HepG2 (cell line): ENCODE results near the gene DNAAF3. TPM values are rescaled to one million over a fixed set of nuclear protein-coding genes. Genes with fewer than 3 reads are reported as not detected.

Source experiments
- ELK4 ChIP-seq: sonication (generic); formaldehyde crosslinking; IDR thresholded peaks from 2 replicates; pipeline ENCODE4 v1.9.0; 2021; ENCODE audit warnings: missing genetic modification reagents, borderline replicate concordance
- GABPB1 ChIP-seq: IDR thresholded peaks from 2 replicates; pipeline ENCODE4 v1.6.1; 2016; ENCODE audit warnings: mild to moderate bottlenecking, missing genetic modification reagents, moderate library complexity, missing compliant biosample characterization
- HMGXB4 ChIP-seq, 2 experiments: sonication (generic) in 1 of 2; formaldehyde crosslinking in 1 of 2; IDR thresholded peaks; 2 replicates each; pipeline versions ENCODE4 v1.4.0 to v1.6.1; 2018 to 2020; ENCODE audit warnings: missing genetic modification reagents in 2 of 2, borderline replicate concordance in 1 of 2, low read depth in 1 of 2, mild to moderate bottlenecking in 1 of 2, missing biosample characterization in 1 of 2
- HOXA5 ChIP-seq: sonication (generic); formaldehyde crosslinking; IDR thresholded peaks from 2 replicates; pipeline ENCODE4 v1.4.0; 2020; ENCODE audit warnings: missing genetic modification reagents
- HOXA7 ChIP-seq: sonication (generic); formaldehyde crosslinking; IDR thresholded peaks from 2 replicates; pipeline ENCODE4 v1.8.1; 2022; ENCODE audit warnings: mild to moderate bottlenecking, missing genetic modification reagents, moderate library complexity
- MBD4 ChIP-seq: IDR thresholded peaks from 2 replicates; pipeline ENCODE4 v1.6.1; 2012; ENCODE audit warnings: low read length, inconsistent platforms, borderline replicate concordance
- NCOA5 ChIP-seq: sonication (generic); formaldehyde crosslinking; IDR thresholded peaks from 2 replicates; pipeline ENCODE4 v1.4.0; 2020; ENCODE audit warnings: missing genetic modification reagents
- POGK ChIP-seq: sonication (generic); formaldehyde crosslinking; conservative IDR thresholded peaks from 2 replicates; pipeline ENCODE4 v1.8.0; 2022; ENCODE audit warnings: mild to moderate bottlenecking, moderate library complexity, missing genetic modification reagents
- RFX1 ChIP-seq: fragments of 450-650 bp; IDR thresholded peaks from 2 replicates; pipeline ENCODE4 v1.6.1; 2017
- SAP130 ChIP-seq: IDR thresholded peaks from 2 replicates; pipeline ENCODE4 v1.6.1; 2016; ENCODE audit warnings: low read depth
- SNAI1 ChIP-seq: sonication (generic); formaldehyde crosslinking; IDR thresholded peaks from 2 replicates; pipeline ENCODE4 v1.5.0; 2020; ENCODE audit warnings: mild to moderate bottlenecking, missing genetic modification reagents, borderline replicate concordance
- TEAD3 ChIP-seq: optimal IDR thresholded peaks from 2 replicates; pipeline ENCODE3; 2016; ENCODE audit warnings: borderline replicate concordance
- ZNF12 ChIP-seq: sonication (generic); formaldehyde crosslinking; IDR thresholded peaks from 2 replicates; pipeline ENCODE4 v1.5.0; 2020; ENCODE audit warnings: missing genetic modification reagents
- ZNF124 ChIP-seq: sonication (generic); formaldehyde crosslinking; IDR thresholded peaks from 2 replicates; pipeline ENCODE4 v1.4.0; 2020; ENCODE audit warnings: missing genetic modification reagents
- ZNF142 ChIP-seq: sonication (generic); formaldehyde crosslinking; IDR thresholded peaks from 2 replicates; pipeline ENCODE4 v1.4.0; 2020; ENCODE audit warnings: missing genetic modification reagents
- ZNF383 ChIP-seq: sonication (generic); formaldehyde crosslinking; IDR thresholded peaks from 2 replicates; pipeline ENCODE4 v1.4.0; 2020; ENCODE audit warnings: missing genetic modification reagents, mild to moderate bottlenecking, borderline replicate concordance
- ZNF878 ChIP-seq: sonication (generic); formaldehyde crosslinking; IDR thresholded peaks from 2 replicates; pipeline ENCODE4 v1.8.1; 2023; ENCODE audit warnings: mild to moderate bottlenecking, missing genetic modification reagents, moderate library complexity
- polyA plus RNA-seq, 8 experiments: library from polyadenylated mRNA; depleted of rRNA in 3 of 8; stranded (reverse) in 7 of 8; unstranded in 1 of 8; fragments of >200 nt; fragmentation: Illumina TruSeq in 4 of 8; extraction: Trizol in 4 of 8; gene quantifications; 2 replicates each; pipeline versions ENCODE4 v1.2.1 to v1.2.3, GENCODE V29; 2011 to 2016; ENCODE audit warnings: low read depth in 4 of 8, missing spikeins in 1 of 8, mixed read lengths in 1 of 8; ENCODE audit not compliant: insufficient read depth in 1 of 8
- total RNA-seq, 5 experiments: library from RNA; depleted of rRNA; stranded (reverse); fragments of >200 nt; fragmentation: Illumina TruSeq; extraction: Trizol; gene quantifications; 2 replicates each; pipeline ENCODE4 v1.2.3, GENCODE V29; 2016; ENCODE audit warnings: low read depth in 1 of 5

The DNAAF3 gene
- total and polyA plus RNA-seq, 2 of the 13 experiments (the other 11 are each of a cell fraction or from before 2014, with no cell fraction given), result 0.30 to 0.40 TPM

- TF ChIP-seq MBD4 (no peak), ZNF124 (CRISPR knock-in tag) (0 out of 2 replicates have a peak, but pooled peaks have one; percentile 23), TEAD3 (no peak), ZNF142 (CRISPR knock-in tag) (no peak), ELK4 (no peak), ZNF383 (CRISPR knock-in tag) (no peak), ZNF878 (no peak), RFX1 (peak; percentile 99), HOXA7 (CRISPR knock-in tag) (no peak), HOXA5 (no peak), POGK (CRISPR knock-in tag) (0 out of 2 replicates have a peak, but pooled peaks have one; percentile 20), ZNF12 (no peak), HMGXB4 (CRISPR knock-in tag; IDR thresholded peaks at IDR 0.05; ENCODE audit: borderline replicate concordance in 1 of 2, low read depth in 1 of 2) (no peak), SNAI1 (CRISPR knock-in tag) (no peak; the same call in 1 of the 2 replicates), SAP130 (CRISPR knock-in tag) (peak; percentile 29; the same call in 1 of the 2 replicates), NCOA5 (CRISPR knock-in tag) (no peak), GABPB1 (CRISPR knock-in tag) (peak; percentile 83)
Measured at GRCh38 chr19:55178781-55179599, 12.6 kb upstream of the DNAAF3 start (continued).
